ENCODE results near the gene CYB561D2.

- TF ChIP-seq CTCF (conservative IDR thresholded peaks at IDR 0.05 in 1 of 2, IDR thresholded peaks at IDR 0.05 in 1 of 2; ENCODE audit: extremely low read depth in 1 of 2, insufficient read depth in 1 of 2, low read depth in 1 of 2, low read length in 2 of 2) (no peak), EZH2 (IDR thresholded peaks at IDR 0.05; ENCODE audit: borderline replicate concordance, low read length) (no peak)
Measured at GRCh38 chr3:50323614-50324199, 27.0 kb upstream of the CYB561D2 start.
